Measurements from ENCODE around the gene BORCS6.

The BORCS6 gene

DNA sequence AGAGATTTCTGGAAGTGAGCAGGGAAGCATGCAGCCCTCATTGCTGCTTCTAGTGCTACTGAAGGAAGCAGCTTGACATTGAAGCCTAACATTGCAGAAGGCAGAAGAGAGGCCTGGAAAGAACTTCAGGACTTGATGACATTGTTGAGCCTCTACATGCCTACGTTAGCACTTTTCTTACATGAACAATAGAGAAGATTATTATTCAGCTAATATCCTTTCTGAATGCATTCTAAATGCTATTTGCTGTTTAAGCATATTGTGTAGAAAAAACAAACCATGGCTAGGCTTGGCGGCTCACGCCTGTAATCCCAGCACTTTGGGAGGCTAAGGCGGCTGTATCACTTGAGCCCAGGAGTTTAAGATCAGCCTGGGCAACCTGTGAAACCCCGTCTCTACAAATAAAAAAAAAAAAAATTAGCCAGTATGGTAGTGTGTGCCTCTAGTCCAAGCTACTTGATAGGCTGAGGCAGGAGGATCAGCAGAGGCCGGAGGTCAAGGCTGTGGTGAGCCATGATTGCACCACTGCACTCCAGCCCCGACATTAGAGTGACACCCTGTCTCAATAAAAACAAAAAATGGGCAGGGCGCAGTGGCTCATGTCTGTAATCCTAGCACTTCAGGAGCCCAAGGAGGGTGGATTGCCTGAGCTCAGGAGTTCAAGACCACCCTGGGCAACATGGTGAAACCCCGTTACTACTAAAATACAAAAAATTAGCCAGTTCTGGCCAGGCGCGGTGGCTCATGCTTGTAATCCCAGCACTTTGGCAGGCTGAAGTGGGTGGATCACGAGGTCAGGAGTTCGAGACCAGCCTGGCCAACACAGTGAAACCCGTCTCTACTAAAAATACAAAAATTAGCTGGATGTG lies 22.6 kb upstream of the BORCS6 start:
- Histone ChIP-seq H3K27me3 (ENCODE audit: insufficient read depth, poor library complexity, severe bottlenecking) (no peaks in the 10 kb centered on the region), H3K4me3 (replicated peaks; ENCODE audit: insufficient read depth, low read length) (no peak overlapping the region), H3K27ac (replicated peaks) (no peak overlapping the region)
- DNase-seq (ENCODE audit: low read depth in 1 of 2, low spot score in 1 of 2): no peak
- TF ChIP-seq SPI1 (IDR thresholded peaks at IDR 0.05; ENCODE audit: borderline replicate concordance, low read depth): no peak
- TF ChIP-seq GABPA (IDR thresholded peaks at IDR 0.05; ENCODE audit: low read depth): no peak
- TF ChIP-seq, protein P1, sequence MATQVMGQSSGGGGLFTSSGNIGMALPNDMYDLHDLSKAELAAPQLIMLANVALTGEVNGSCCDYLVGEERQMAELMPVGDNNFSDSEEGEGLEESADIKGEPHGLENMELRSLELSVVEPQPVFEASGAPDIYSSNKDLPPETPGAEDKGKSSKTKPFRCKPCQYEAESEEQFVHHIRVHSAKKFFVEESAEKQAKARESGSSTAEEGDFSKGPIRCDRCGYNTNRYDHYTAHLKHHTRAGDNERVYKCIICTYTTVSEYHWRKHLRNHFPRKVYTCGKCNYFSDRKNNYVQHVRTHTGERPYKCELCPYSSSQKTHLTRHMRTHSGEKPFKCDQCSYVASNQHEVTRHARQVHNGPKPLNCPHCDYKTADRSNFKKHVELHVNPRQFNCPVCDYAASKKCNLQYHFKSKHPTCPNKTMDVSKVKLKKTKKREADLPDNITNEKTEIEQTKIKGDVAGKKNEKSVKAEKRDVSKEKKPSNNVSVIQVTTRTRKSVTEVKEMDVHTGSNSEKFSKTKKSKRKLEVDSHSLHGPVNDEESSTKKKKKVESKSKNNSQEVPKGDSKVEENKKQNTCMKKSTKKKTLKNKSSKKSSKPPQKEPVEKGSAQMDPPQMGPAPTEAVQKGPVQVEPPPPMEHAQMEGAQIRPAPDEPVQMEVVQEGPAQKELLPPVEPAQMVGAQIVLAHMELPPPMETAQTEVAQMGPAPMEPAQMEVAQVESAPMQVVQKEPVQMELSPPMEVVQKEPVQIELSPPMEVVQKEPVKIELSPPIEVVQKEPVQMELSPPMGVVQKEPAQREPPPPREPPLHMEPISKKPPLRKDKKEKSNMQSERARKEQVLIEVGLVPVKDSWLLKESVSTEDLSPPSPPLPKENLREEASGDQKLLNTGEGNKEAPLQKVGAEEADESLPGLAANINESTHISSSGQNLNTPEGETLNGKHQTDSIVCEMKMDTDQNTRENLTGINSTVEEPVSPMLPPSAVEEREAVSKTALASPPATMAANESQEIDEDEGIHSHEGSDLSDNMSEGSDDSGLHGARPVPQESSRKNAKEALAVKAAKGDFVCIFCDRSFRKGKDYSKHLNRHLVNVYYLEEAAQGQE (IDR thresholded peaks at IDR 0.05; ENCODE audit: insufficient replicate concordance, low read depth): no peak
- TF ChIP-seq, protein P2, sequence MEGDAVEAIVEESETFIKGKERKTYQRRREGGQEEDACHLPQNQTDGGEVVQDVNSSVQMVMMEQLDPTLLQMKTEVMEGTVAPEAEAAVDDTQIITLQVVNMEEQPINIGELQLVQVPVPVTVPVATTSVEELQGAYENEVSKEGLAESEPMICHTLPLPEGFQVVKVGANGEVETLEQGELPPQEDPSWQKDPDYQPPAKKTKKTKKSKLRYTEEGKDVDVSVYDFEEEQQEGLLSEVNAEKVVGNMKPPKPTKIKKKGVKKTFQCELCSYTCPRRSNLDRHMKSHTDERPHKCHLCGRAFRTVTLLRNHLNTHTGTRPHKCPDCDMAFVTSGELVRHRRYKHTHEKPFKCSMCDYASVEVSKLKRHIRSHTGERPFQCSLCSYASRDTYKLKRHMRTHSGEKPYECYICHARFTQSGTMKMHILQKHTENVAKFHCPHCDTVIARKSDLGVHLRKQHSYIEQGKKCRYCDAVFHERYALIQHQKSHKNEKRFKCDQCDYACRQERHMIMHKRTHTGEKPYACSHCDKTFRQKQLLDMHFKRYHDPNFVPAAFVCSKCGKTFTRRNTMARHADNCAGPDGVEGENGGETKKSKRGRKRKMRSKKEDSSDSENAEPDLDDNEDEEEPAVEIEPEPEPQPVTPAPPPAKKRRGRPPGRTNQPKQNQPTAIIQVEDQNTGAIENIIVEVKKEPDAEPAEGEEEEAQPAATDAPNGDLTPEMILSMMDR (IDR thresholded peaks at IDR 0.05; ENCODE audit: insufficient read depth, low read length): no peak

DNA sequence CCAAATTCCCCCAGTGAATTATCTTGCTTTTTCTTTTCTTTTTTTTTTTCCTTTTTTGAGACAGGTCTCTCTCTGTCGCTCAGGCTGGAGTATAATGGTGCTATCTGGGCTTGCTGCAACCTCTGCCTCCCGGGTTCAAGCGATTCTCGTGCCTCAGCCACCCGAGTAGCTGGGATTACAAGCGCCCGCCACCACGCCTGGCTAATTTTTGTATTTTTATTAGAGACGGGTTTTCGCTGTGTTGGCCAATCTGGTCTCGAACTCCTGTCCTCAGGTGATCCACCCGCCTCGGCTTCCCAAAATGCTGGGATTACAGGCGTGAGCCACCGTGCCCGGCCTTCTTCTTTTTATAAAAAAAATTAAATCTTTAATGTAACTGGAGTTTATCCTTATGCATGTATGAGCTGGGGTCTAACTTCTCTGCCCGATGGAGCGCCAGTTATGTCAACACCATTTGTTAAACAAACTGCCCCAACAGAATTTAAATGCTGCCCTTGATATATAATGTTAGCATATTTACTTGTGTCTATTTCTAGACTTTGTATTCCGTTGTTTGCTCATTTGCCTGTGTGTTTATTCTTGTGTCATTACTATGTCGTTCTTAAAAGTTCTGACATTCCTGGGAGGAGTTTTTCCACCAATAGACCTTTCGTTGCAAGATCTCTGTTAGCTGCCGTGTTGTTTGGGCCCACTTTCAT lies 20.9 kb upstream of the BORCS6 start:
- TF ChIP-seq SPI1 (IDR thresholded peaks at IDR 0.05; ENCODE audit: borderline replicate concordance, low read depth) (no peak), POLR2AphosphoS5 (IDR thresholded peaks at IDR 0.05; ENCODE audit: low read depth) (no peak), GABPA (IDR thresholded peaks at IDR 0.05; ENCODE audit: low read depth) (no peak)
- TF ChIP-seq, protein P1 (IDR thresholded peaks at IDR 0.05; ENCODE audit: insufficient replicate concordance, low read depth): no peak
- TF ChIP-seq, protein P2 (IDR thresholded peaks at IDR 0.05; ENCODE audit: insufficient read depth, low read length): no peak
- H3K27ac ChIP-seq (replicated peaks): peak overlapping the region; percentile 95
- no peaks in the 10 kb centered on the region for H3K27me3 ChIP-seq (ENCODE audit: insufficient read depth, poor library complexity, severe bottlenecking)
- peak overlapping the region; percentile 72 for H3K4me3 ChIP-seq (replicated peaks; ENCODE audit: insufficient read depth, low read length)
- DNase-seq (ENCODE audit: low read depth in 1 of 2, low spot score in 1 of 2): no peak

DNA sequence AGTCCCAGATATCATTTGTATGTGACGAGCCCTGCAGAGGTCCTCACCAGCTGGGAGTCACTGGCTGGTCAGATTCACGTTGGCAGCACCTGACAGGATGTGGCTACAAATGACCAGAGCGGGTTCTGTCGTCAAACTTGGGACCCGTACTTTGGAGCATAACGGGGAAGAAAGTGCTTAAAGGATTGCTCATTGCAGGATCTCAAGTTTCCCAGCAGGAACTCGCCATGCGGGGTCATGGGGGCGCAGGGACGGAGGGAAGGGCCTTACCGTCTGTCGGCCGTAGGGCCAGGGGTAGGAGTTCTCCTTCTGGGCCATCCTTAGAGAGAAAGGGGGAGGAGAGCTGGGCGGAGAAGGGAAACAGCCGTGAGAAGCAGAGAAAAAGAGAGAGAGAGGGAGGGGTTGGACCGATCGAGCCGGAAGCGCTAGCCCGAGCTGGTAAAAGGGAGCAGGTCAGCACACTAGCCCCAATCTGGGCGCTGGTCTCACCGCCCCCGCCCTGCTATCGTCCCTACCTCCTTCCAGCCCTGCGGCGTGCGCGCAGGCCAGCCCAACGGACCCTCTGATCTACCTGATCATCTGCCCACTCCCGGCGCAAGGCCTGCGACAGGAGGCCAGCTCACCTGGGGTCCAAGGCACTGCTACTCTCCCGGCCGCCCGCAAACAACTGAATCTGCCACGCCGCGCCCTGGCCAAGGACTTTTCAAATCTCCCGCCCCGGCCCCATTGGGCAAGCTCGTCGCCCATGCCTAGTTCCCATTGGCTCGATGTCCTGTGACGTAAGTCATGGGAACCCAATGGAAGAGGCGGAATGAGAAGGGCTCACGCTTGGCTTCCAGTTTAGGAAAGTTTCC lies 20.2 kb upstream of the BORCS6 start, which contains the start of gene AURKB:
TSS of gene AURKB (minus strand) at position 669 of the 854 bp plus-strand sequence. CDS start at position 318, 351 bp downstream.
- peak; percentile 75 to 89 for DNase-seq (ENCODE audit: low read depth in 1 of 2, low spot score in 1 of 2)
- Histone ChIP-seq H3K27me3 (ENCODE audit: insufficient read depth, poor library complexity, severe bottlenecking) (no peaks in the 10 kb centered on the region), H3K4me3 (replicated peaks; ENCODE audit: insufficient read depth, low read length) (peak within 1 kb of the TSS; percentile 72), H3K27ac (replicated peaks) (peak within 1 kb of the TSS; percentile 95)
- TF ChIP-seq, protein P1 (IDR thresholded peaks at IDR 0.05; ENCODE audit: insufficient replicate concordance, low read depth): peak; percentile 41
- no peak for TF ChIP-seq GABPA (IDR thresholded peaks at IDR 0.05; ENCODE audit: low read depth)
- TF ChIP-seq POLR2AphosphoS5 (IDR thresholded peaks at IDR 0.05; ENCODE audit: low read depth): peak; percentile 37; the same call in 1 of the 2 replicates

Data from HL-60 (cell line).